EL (cell line): ENCODE results near the gene ATP6V1C2.
A peak's percentile ranks its signal among the peaks of the same experiment; 100 is the strongest.

Experiments
- DNase-seq: peaks from one replicate; pipeline ENCODE4 v3.0.0-alpha.2; 2016

ATP6V1C2 gene

DNA sequence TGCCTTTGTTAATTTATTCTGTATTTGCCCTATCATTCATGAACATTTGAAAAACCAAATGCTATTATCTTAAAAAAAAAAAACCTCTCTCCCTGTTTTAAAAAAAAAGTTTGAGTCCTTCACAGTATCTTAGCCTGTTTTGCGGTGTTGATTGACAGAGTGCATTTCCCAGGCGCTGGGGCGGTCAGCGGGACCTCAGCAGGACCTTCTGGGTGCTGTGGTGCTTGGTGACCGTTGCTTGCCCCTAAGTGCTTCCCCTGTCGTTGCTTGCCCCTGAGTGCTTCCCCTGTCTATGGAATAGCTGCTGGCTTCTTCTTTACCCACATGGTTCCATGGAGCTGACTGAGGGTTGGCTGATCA is 12.1 kb downstream of the ATP6V1C2 start:
- no peak for DNase-seq

GRCh38 chr2:10733980-10734379 is 12.6 kb downstream of the ATP6V1C2 start:
- DNase-seq: no peak

- DNase-seq: no peak
Observed at GRCh38 chr2:10738192-10738591, 16.8 kb downstream of the ATP6V1C2 start.

DNA sequence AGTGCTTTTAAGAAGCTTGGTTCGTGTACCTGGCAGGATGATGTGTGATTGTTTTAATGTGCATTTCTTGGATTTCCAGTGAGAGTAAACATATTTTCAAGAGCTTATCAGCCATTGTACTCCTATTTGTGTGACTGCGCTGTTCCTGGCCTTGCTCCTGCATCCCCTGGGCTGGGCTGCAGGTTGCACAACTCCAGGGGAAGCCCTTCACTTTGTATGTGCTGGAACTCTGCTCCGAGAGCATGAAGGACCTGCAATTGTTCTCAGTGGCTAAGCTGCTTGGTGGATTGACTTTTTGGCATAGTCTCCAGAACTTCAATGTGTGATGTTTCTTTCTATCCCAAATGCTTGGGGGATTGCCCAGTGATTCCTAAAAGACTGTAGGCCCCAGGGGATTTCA is 18.8 kb downstream of the ATP6V1C2 start:
- no peak for DNase-seq

DNA sequence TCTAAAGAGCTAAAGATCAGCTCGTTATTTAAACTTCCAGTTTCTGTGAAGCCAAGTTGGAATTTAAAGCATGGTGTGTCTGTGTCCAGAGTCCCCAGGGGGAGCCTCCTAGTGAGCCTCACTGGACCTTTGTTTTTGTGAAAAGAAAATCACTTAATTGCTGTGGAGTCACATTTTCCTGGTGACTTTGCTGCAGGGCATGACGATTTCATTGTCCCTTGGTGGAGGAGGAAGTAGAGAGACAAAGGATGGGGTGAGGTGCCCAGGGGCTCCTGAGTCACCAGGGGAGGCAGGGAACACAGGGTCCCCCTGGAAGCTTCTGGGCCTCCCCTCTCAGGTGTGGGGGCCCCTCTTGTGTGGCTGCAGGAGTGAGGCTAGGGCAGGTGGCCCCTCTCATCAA is 19.7 kb downstream of the ATP6V1C2 start:
- DNase-seq: no peak

DNA sequence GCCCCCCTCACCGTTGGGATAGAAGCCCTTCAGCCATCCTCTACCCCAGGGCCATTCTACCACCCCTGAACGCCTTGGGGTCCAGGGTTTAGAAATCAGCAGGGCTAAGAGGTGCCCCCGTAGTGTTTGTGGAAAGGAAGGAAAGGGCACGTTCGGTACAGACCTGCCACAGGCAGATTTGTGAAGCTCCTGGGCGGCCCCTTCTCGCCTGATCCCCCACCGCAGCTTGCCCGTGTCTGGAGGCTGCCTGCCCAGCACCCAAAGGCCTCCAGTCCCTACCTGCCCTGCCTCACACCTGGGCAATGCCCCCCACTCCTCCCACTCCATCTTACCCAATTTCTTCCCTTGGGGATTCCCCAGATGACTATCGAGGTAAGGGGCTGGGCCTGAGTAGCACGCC is 21.2 kb downstream of the ATP6V1C2 start:
- no peak for DNase-seq

GRCh38 chr2:10750610-10751009 is 29.2 kb downstream of the ATP6V1C2 start:
- DNase-seq: no peak

- DNase-seq: no peak
Observed at GRCh38 chr2:10752236-10752635, 30.8 kb downstream of the ATP6V1C2 start.

GRCh38 chr2:10753156-10753555 is 31.7 kb downstream of the ATP6V1C2 start:
- no peak for DNase-seq

GRCh38 chr2:10753876-10754275 is 32.4 kb downstream of the ATP6V1C2 start:
- DNase-seq: no peak

GRCh38 chr2:10755621-10756020 is 34.2 kb downstream of the ATP6V1C2 start:
- DNase-seq: no peak

- no peak for DNase-seq
Observed at GRCh38 chr2:10757814-10758286, 36.4 kb downstream of the ATP6V1C2 start.

- no peak for DNase-seq
Observed at GRCh38 chr2:10759151-10759714, 37.8 kb downstream of the ATP6V1C2 start.

GRCh38 chr2:10760794-10761504 is 39.5 kb downstream of the ATP6V1C2 start:
- no peak for DNase-seq

DNA sequence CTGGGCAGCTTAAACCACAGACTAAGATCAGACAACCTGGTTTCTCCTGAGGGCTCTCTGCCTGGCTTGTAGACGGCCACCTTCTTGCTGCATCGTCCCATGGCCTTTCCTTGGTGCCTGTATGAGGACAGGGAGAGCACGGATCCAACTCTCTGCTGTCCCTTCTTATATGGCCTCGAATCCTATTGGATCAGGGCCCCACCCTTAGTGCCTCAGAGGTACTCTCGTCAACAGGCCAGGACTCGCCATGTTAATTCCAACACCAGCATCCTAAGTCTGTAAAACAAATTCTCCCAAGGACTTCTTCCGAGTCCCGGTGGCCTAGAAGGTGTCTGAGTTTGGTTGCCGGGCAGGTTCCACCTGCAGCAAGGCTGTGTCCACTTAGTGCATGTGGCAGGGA is 40.2 kb downstream of the ATP6V1C2 start:
- no peak for DNase-seq

DNA sequence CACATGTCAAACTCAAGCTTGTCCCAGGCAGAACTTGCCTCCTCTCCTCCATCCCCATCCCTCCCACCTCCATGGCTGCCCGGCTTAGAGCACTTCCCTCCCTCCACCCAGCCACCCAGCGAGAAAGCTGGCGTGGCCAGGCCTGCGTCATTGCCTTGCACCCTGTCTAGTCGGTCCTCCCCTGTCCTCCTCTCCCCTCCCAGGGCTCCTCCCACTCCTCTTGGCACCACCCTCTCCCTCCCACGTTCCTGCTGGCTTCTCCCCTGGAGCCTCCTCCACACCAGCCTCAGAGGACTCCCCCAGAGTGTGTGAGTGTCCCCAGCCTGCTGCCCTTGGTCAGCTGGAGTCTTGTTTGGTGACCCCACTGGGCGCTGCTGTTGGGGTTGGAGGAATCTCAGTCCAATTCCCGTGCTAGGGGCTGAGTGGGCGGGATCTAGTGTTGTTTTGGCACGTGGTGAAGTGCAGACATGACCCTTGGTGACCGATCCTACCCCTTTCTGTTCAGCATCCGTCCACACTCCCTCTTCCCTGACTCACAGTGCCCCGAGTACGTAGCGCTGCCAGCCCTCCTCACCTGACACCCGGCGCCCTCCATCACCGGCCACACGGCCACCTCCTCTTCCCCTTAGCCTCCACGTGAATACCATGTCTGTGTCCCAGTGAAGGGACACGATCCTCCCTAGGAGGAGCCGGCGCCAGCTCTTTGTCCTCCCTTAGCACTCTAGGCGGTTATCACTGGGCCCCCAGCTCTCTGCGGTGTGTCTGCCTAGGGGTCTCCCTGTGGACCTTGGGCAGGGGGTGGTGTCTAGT is 41.4 kb downstream of the ATP6V1C2 start:
- DNase-seq: peak; percentile 38

DNA sequence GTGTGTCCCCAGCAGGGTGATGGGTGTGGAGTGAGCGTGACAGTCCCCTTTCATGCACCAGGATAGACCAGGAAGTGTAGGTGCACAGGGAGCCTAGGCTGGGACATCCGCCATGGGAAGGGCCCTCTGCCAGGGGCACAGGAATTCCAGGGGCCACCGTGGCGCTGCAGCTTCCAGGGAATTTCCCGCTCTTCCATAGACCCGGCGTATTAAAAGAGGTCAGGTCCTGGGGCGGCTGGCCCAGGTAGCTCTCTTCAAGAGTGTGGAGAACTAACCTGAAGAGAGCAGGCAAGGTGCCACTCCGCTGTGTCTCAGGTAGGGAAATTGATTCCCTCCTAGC is 42.0 kb downstream of the ATP6V1C2 start:
- DNase-seq: no peak

- DNase-seq: no peak
Observed at GRCh38 chr2:10764096-10764785, 42.8 kb downstream of the ATP6V1C2 start.

GRCh38 chr2:10764896-10765295 is 43.5 kb downstream of the ATP6V1C2 start:
- no peak for DNase-seq

- no peak for DNase-seq
Observed at GRCh38 chr2:10765461-10765860, 44.0 kb downstream of the ATP6V1C2 start.

DNA sequence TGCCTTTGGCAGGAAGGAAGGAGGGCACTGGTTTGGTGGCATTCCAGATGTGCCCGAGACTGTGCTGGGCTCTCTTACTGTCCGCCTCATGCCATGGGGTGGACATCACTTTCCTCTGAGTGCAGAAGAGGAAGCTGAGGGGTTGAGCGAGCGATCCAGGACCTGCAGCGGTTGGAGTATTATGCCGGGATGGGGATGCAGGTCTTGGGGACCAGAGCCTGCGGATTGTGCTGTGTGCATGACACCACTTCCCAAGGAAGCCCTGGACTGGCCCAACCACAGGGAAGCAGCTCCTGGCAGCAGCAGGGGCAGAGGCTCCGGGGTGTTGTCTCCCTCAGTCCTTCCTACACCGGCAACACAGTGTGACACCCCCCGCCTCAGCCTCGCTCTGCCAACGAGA is 44.5 kb downstream of the ATP6V1C2 start:
- DNase-seq: no peak

GRCh38 chr2:10768063-10768507 is 46.7 kb downstream of the ATP6V1C2 start:
- DNase-seq: no peak

DNA sequence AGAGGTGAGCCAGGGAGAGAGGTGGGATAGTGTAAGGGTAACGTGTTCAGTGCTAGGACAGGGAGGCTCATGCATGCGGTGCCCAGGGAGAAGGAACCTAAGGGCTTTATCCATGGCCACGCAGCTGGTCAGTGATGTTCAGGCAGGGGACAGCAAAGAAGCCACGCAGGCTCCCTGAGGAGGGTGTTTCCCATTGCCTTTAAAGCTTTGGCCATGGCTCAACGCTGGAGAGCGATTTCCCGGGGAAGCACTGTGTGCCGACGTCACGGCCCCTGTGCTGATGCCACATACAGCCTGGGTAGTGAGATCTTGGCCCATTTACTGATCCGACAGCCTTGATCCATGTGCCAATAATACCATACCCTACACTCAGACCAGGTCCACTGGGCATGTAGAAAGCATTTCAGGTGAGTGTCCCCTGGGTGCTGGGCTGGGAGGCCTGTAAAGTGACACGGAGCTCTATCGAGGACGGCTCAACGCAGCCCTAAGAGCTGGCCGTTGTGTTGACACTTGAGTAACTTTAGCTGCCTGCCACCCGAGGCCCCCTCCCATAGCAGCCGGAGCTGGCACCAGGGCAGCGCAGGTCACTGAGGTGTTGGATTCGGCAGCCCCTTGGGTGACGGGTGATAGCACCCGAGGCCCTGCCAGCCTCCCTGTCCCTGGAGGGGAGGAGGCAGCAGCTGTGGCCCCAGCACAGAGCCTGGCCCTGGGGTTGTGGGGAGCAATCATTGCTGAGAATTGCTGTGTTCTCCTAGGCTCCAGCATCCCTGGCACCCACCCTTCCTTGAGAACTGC is 49.7 kb downstream of the ATP6V1C2 start:
- no peak for DNase-seq
